ENCODE results near the gene PTAFR. TPM values are rescaled to one million over a fixed set of nuclear protein-coding genes. Genes with fewer than 3 reads are reported as not detected.

The PTAFR gene
- total RNA-seq, 4 donors from 2014 or later, result 2.7 to 10.2 (median 6.8) TPM

DNA sequence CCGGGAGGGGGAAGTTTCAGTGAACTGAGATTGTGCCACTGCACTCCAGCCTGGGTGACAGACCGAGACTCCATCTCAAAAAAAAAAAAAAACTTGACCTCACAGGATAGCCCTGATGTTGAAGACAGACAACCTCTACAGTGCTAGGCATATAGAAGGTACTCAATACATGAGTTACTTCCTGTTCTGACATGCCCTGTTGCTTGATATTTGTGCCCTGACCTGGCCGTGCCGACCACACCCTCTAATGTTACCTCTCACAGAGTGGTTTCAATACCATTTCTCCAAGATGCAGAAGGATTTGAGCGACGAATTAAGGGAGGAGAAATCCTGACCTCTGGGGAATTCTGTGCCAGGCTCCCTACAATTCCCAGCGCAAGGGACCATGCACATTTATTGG lies 5.2 kb downstream of the PTAFR start:
- no peak for DNase-seq (ENCODE audit: low spot score in 2 of 2)
- H3K4me3 ChIP-seq (ENCODE audit: low read depth, poor library complexity, severe bottlenecking), result no peak overlapping the region
- intact Hi-C loops (cut with DNase I; ENCODE audit: low total_unique reads), result no loop called here
- TF ChIP-seq POLR2A (IDR thresholded peaks at IDR 0.05), result no peak
- TF ChIP-seq, protein P1, sequence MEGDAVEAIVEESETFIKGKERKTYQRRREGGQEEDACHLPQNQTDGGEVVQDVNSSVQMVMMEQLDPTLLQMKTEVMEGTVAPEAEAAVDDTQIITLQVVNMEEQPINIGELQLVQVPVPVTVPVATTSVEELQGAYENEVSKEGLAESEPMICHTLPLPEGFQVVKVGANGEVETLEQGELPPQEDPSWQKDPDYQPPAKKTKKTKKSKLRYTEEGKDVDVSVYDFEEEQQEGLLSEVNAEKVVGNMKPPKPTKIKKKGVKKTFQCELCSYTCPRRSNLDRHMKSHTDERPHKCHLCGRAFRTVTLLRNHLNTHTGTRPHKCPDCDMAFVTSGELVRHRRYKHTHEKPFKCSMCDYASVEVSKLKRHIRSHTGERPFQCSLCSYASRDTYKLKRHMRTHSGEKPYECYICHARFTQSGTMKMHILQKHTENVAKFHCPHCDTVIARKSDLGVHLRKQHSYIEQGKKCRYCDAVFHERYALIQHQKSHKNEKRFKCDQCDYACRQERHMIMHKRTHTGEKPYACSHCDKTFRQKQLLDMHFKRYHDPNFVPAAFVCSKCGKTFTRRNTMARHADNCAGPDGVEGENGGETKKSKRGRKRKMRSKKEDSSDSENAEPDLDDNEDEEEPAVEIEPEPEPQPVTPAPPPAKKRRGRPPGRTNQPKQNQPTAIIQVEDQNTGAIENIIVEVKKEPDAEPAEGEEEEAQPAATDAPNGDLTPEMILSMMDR (IDR thresholded peaks at IDR 0.05), result no peak
- WGBS, 2 donors, result 70 to 81% methylated on average over 7 of the region's 7 CpGs

DNA sequence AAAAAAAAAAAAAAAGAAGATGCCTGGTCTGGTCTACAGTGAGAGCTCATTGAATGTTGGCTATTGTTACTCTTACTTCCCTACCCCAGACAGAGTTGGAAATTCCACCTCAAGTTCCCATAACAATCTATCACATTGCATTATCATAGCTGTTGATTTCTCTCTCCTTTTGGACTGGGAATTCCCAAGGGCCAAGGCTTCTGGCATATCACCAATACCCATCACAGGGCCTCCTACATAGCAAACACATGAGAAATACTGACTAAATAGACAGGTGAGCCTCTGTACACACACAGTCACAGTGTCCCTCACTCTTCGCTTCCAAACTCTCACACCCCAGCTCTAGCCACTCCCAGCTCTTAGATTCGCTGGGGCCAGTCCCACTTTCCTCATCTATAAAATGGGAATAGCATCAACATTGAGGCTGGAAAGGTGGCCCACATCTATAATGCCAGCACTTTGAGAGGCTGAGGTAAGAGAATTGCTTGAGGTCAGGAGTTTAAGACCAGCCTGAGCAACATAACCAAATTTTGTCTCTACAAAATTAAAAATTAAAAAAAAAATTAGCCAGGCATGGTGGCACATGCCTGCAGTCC lies 6.4 kb downstream of the PTAFR start:
- no peak overlapping the region for H3K4me3 ChIP-seq (ENCODE audit: low read depth, poor library complexity, severe bottlenecking)
- DNase-seq (ENCODE audit: low spot score in 2 of 2), result no peak
- intact Hi-C loops (cut with DNase I; ENCODE audit: low total_unique reads), result no loop called here
- 87 to 90% methylated on average over 2 of the region's 2 CpGs for WGBS, 2 donors
- TF ChIP-seq POLR2A (IDR thresholded peaks at IDR 0.05), result no peak
- TF ChIP-seq, protein P1 (IDR thresholded peaks at IDR 0.05), result no peak

GRCh38 chr1:28163496-28164161 lies 12.9 kb downstream of the PTAFR start:
- TF ChIP-seq POLR2A (IDR thresholded peaks at IDR 0.05), result no peak
- TF ChIP-seq, protein P1 (IDR thresholded peaks at IDR 0.05), result no peak
- H3K4me3 ChIP-seq (ENCODE audit: low read depth, poor library complexity, severe bottlenecking), result no peak overlapping the region
- intact Hi-C loops (cut with DNase I; ENCODE audit: low total_unique reads), result no loop called here
- DNase-seq (ENCODE audit: low spot score in 2 of 2), result no peak
- WGBS, 2 donors, result 43 to 47% methylated on average over 4 of the region's 4 CpGs

DNA sequence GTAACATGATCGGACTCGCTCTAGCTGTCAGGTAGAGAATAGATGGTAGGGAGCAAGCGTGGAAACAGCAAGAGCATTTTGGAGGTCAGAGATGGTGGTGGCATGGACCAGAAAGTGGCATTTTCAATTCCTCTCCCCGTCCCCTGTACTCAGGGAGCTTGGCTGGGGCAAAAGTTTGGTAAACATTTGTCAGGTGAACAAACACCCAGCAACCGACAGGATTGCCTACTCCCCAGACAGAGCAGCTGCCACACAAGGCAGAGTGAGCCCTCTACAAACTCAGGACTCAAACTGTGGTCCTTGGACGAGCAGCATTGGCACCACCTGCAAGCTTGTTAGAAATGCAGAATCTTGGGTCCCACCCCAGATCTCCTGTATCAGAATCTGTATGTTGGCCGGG lies 14.3 kb downstream of the PTAFR start:
- WGBS, 2 donors, result 71 to 76% methylated on average over 7 of the region's 7 CpGs
- intact Hi-C loops (cut with DNase I; ENCODE audit: low total_unique reads), result no loop called here

DNA sequence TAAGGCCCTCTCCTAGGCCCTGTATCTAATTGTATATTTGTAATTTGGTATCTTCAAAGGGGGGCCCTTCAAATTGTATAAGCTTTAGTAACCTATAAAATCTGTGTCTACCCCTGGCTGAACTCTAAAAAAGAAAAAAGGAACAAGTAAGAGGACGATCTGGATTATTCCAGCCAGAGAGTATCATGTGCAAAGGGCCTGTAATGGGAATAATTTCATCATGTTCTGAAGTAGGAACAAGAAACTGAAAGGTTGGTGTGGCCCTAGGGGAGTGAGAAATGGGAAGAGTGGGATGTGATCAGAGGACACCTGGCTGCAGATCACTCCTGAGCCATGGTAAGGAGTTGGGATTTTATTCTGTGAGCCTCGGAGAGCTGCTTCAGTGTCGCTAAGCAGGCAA lies 14.7 kb downstream of the PTAFR start:
- DNase-seq (ENCODE audit: low spot score in 2 of 2), result no peak
- TF ChIP-seq, protein P1 (IDR thresholded peaks at IDR 0.05), result no peak
- no peak for TF ChIP-seq POLR2A (IDR thresholded peaks at IDR 0.05)
- WGBS, 2 donors, result 58 to 74% methylated on average over 3 of the region's 3 CpGs
- no peak overlapping the region for H3K4me3 ChIP-seq (ENCODE audit: low read depth, poor library complexity, severe bottlenecking)
- intact Hi-C loops (cut with DNase I; ENCODE audit: low total_unique reads), result no loop called here

More for the DNA sequence above, 14.3 kb downstream of the PTAFR start:
- no peak overlapping the region for H3K4me3 ChIP-seq (ENCODE audit: low read depth, poor library complexity, severe bottlenecking)
- TF ChIP-seq, protein P1 (IDR thresholded peaks at IDR 0.05), result no peak
- TF ChIP-seq POLR2A (IDR thresholded peaks at IDR 0.05), result no peak
- no peak for DNase-seq (ENCODE audit: low spot score in 2 of 2)

All from lower leg skin (tissue), 4 donors.